CD8-positive, alpha-beta memory T cell (primary cell): Measurements from ENCODE around the gene MYLK4. TPM values are rescaled to one million over a fixed set of nuclear protein-coding genes. Genes with fewer than 3 reads are reported as not detected.

Source experiments
- CTCF ChIA-PET: fragments of 350-600 bp; sonication (Branson Sonifier 250); formaldehyde crosslinking; loops from one replicate; lab custom pipeline; 2021; ENCODE audit warnings: antibody characterized with exemption; lab: Charles Lee
- POLR2A ChIA-PET: fragments of 350-600 bp; sonication (Branson Sonifier 250); formaldehyde crosslinking; loops from one replicate; lab custom pipeline; 2021; ENCODE audit warnings: antibody characterized with exemption; lab: Charles Lee
- DNase-seq, 5 donors: peaks; one replicate each; pipeline versions ENCODE4 v3.0.0 to v3.0.0-alpha.2; 2020 to 2022; ENCODE audit warnings: mixed read lengths in 1 of 5
- H3K27ac ChIP-seq: one replicate; pipeline ENCODE4 v1.7.0; 2013; ENCODE audit warnings: low read depth, mild to moderate bottlenecking, low read length, moderate library complexity
- H3K27me3 ChIP-seq: 2 replicates; pipeline ENCODE4 v1.7.0; 2013; ENCODE audit warnings: low read length, mild to moderate bottlenecking; ENCODE audit not compliant: insufficient read depth, poor library complexity, severe bottlenecking
- H3K36me3 ChIP-seq: 2 replicates; pipeline ENCODE4 v1.7.0; 2013; ENCODE audit warnings: mild to moderate bottlenecking, low read length, moderate library complexity; ENCODE audit not compliant: insufficient read depth
- H3K4me1 ChIP-seq: 2 replicates; pipeline ENCODE4 v1.7.0; 2013; ENCODE audit warnings: mild to moderate bottlenecking, low read length, moderate library complexity; ENCODE audit not compliant: insufficient read depth
- H3K4me3 ChIP-seq: 2 replicates; pipeline ENCODE4 v1.7.0; 2013; ENCODE audit warnings: mild to moderate bottlenecking, low read length
- H3K9me3 ChIP-seq: 2 replicates; pipeline ENCODE4 v1.7.0; 2013; ENCODE audit warnings: mild to moderate bottlenecking, low read length
- H3K27ac Mint-ChIP-seq, 8 donors: one replicate each; pipeline ENCODE4 v1.8.0; 2020 to 2021; ENCODE audit warnings: mixed read lengths in 8 of 8, mild to moderate bottlenecking in 6 of 8, inconsistent platforms in 3 of 8, moderate library complexity in 3 of 8
- H3K27me3 Mint-ChIP-seq, 2 donors: one replicate each; pipeline ENCODE4 v1.8.0; 2020 to 2021; ENCODE audit warnings: mixed read lengths in 2 of 2, mild to moderate bottlenecking in 1 of 2, moderate library complexity in 1 of 2
- H3K36me3 Mint-ChIP-seq, 3 donors: one replicate each; pipeline ENCODE4 v1.8.0; 2020 to 2021; ENCODE audit warnings: mixed read lengths in 3 of 3, inconsistent platforms in 1 of 3, mild to moderate bottlenecking in 1 of 3
- H3K4me1 Mint-ChIP-seq, 3 donors: one replicate each; pipeline ENCODE4 v1.8.0; 2020 to 2021; ENCODE audit warnings: mixed read lengths in 3 of 3, inconsistent platforms in 1 of 3, mild to moderate bottlenecking in 1 of 3
- H3K4me3 Mint-ChIP-seq, 7 donors: one replicate each; pipeline ENCODE4 v1.8.0; 2020 to 2021; ENCODE audit warnings: mixed read lengths in 7 of 7, mild to moderate bottlenecking in 6 of 7, moderate library complexity in 4 of 7, inconsistent platforms in 2 of 7
- H3K9me3 Mint-ChIP-seq, 5 donors: one replicate each; pipeline ENCODE4 v1.8.0; 2020 to 2022; ENCODE audit warnings: mixed read lengths in 5 of 5, mild to moderate bottlenecking in 3 of 5, moderate library complexity in 2 of 5, inconsistent platforms in 1 of 5
- polyA plus RNA-seq: library from polyadenylated mRNA; unstranded; fragments of 300-500 nt; fragmentation: Illumina TruSeq; gene quantifications from one replicate; pipeline ENCODE4 v1.2.3, GENCODE V29; 2021
- total RNA-seq, 2 experiments: library from RNA; stranded (reverse); gene quantifications; one replicate each; pipeline ENCODE4 v1.2.3, GENCODE V29; 2021

The MYLK4 gene
- total and polyA plus RNA-seq, 3 experiments from 2014 or later = 0.22 to 0.24 (median 0.24) TPM

DNA sequence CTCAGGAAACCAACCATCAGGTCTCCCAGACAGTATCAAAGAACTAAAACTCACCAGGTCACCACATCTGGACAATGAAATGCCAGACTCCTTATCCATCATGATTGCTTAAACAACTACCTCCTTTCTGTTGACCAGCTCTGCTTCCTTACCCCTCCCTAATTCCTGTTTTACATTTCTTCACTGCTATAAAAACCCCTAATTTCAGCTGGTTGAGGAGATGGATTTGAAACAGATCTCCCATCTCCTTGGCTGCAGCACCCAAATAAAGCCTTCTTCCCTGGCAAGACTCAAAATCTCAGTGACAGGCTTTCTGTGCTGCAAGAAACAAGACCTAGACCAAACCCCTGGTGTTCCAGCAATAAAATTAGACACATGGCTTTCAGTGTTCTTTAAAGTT, 40.3 kb downstream of the MYLK4 start:
- no peak overlapping the region for H3K27ac ChIP-seq
- no peaks in the 10 kb centered on the region for H3K9me3 ChIP-seq
- H3K4me3 ChIP-seq = no peak overlapping the region
- peaks cover 0 to 28% (median 0%) of the 10 kb centered on the region in 3 donors for H3K36me3 Mint-ChIP-seq
- DNase-seq = no peak
- H3K4me1 Mint-ChIP-seq = no peaks in the 10 kb centered on the region
- no peak overlapping the region for H3K4me3 Mint-ChIP-seq
- ChIA-PET CTCF (no interaction called here), POLR2A (no interaction called here)
- H3K27me3 Mint-ChIP-seq = peaks cover 7 to 46% of the 10 kb centered on the region in 2 donors
- no peaks in the 10 kb centered on the region for H3K36me3 ChIP-seq
- H3K4me1 ChIP-seq = no peaks in the 10 kb centered on the region
- H3K27me3 ChIP-seq = no peaks in the 10 kb centered on the region
- no peak overlapping the region for H3K27ac Mint-ChIP-seq
- H3K9me3 Mint-ChIP-seq = peaks cover 0 to 26% (median 7%) of the 10 kb centered on the region in 5 donors

DNA sequence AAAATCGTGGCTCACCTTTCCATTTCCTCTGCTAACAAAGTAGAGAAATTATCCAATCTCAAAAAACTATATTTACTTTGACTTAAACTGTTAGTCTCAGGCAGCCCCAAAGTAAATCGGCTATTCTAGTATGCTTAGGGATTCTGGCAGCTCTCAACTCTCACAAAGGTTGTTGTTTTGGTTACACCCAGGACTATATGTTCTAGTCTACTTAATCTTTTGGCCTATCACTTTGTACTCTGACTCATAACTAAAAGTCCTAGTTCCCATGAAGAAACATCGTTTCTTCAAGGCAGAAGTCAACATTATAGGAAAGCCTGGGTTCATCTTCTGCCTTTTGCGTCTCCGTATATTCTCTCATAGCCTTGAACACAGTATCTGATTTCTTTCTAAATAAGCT, 42.3 kb downstream of the MYLK4 start:
- H3K27ac Mint-ChIP-seq = no peak overlapping the region

DNA sequence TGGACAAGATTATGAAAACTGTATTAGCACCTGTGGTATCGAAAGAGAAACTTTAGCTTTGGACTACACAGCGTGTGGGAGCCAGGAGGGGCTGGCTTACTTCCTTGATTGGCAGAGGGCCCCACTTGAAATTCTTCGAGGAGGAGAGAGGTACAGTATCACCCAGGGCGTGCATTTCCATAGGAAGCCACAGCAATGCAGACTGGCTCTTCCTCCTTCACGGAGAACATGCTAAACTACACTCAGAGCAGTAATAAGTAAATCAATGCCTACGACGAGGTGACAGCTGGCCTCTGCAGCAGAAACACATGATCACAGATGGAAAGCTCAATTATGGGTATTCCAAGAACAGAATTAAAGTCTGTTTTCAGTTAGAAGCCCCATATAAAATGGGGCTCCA, 44.2 kb downstream of the MYLK4 start:
- peaks cover 0 to 20% (median 7%) of the 10 kb centered on the region in 5 donors for H3K9me3 Mint-ChIP-seq
- H3K9me3 ChIP-seq = no peaks in the 10 kb centered on the region
- peaks cover 10 to 54% of the 10 kb centered on the region in 2 donors for H3K27me3 Mint-ChIP-seq
- POLR2A ChIA-PET = no interaction called here
- no peaks in the 10 kb centered on the region for H3K4me1 ChIP-seq
- peaks cover 0 to 19% (median 0%) of the 10 kb centered on the region in 3 donors for H3K36me3 Mint-ChIP-seq
- CTCF ChIA-PET = no interaction called here
- no peak for DNase-seq
- H3K4me1 Mint-ChIP-seq = no peaks in the 10 kb centered on the region
- no peak overlapping the region for H3K27ac ChIP-seq
- no peak overlapping the region for H3K4me3 Mint-ChIP-seq
- peaks cover 3% of the 10 kb centered on the region for H3K27me3 ChIP-seq
- H3K27ac Mint-ChIP-seq = no peak overlapping the region
- H3K36me3 ChIP-seq = no peaks in the 10 kb centered on the region
- H3K4me3 ChIP-seq = no peak overlapping the region

More for the DNA sequence above, 42.3 kb downstream of the MYLK4 start:
- H3K27ac ChIP-seq = no peak overlapping the region
- Mint-ChIP-seq H3K27me3 (peaks cover 10 to 56% of the 10 kb centered on the region in 2 donors), H3K9me3 (peaks cover 0 to 26% (median 7%) of the 10 kb centered on the region in 5 donors), H3K4me3 (no peak overlapping the region), H3K36me3 (peaks cover 0 to 25% (median 0%) of the 10 kb centered on the region in 3 donors), H3K4me1 (no peaks in the 10 kb centered on the region)
- H3K36me3 ChIP-seq = no peaks in the 10 kb centered on the region
- H3K9me3 ChIP-seq = no peaks in the 10 kb centered on the region
- H3K27me3 ChIP-seq = peaks cover 3% of the 10 kb centered on the region
- DNase-seq = no peak
- POLR2A ChIA-PET = no interaction called here
- H3K4me3 ChIP-seq = no peak overlapping the region
- H3K4me1 ChIP-seq = no peaks in the 10 kb centered on the region
- CTCF ChIA-PET = no interaction called here

DNA sequence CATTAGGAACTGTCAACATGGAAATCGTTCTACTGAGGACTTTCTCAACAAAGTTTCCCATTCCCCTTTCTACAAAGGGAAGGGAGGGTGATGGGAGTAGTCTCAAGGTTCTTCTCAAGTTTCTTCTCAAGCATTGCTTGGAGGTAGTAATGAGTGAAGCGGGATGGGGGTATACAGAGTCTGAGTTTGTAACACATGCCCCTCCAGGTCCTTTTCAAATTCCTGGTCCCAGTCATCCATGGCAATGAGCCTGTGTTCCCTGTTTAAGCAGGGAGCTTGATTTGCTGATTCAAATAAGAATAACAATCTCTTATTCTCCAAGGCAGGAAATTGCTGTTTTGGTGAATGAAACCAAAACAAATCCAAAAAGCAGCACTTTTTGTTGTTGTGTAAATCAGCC, 45.5 kb downstream of the MYLK4 start:
- Histone ChIP-seq H3K4me3 (no peak overlapping the region), H3K4me1 (no peaks in the 10 kb centered on the region), H3K27ac (no peak overlapping the region), H3K9me3 (no peaks in the 10 kb centered on the region), H3K36me3 (no peaks in the 10 kb centered on the region), H3K27me3 (peaks cover 3% of the 10 kb centered on the region)
- Mint-ChIP-seq H3K4me1 (no peaks in the 10 kb centered on the region), H3K36me3 (peaks cover 0 to 8% (median 0%) of the 10 kb centered on the region in 3 donors), H3K27me3 (peaks cover 4 to 51% of the 10 kb centered on the region in 2 donors), H3K9me3 (peaks cover 0 to 8% (median 2%) of the 10 kb centered on the region in 5 donors), H3K4me3 (no peak overlapping the region), H3K27ac (no peak overlapping the region)
- no peak for DNase-seq
- ChIA-PET CTCF (no interaction called here), POLR2A (no interaction called here)

DNA sequence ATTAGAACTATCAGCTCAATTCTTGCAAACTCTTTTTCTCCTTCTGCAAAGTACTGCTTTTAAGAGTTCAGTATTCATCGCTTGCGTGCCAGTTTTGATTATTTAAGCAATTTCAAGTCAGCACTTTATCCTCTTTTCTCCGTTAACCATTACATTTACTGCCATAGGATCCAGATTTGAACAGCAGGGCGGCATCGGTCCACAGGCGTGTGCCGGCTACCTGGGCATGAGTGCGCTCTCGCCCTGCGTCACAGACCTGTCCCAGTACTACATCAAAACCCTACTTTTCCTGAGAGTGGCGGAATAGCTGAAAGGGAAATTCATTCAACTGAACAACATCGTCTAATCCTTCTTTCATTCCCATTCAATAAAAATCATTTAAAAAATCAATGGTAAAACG, 53.4 kb downstream of the MYLK4 start:
- ChIA-PET POLR2A (no interaction called here), CTCF (no interaction called here)
- Mint-ChIP-seq H3K36me3 (no peaks in the 10 kb centered on the region), H3K27ac (no peak overlapping the region), H3K4me1 (no peaks in the 10 kb centered on the region), H3K9me3 (no peaks in the 10 kb centered on the region), H3K4me3 (no peak overlapping the region), H3K27me3 (peaks cover 0 to 27% of the 10 kb centered on the region in 2 donors)
- Histone ChIP-seq H3K27me3 (no peaks in the 10 kb centered on the region), H3K9me3 (no peaks in the 10 kb centered on the region), H3K4me3 (no peak overlapping the region), H3K4me1 (no peaks in the 10 kb centered on the region), H3K27ac (no peak overlapping the region), H3K36me3 (no peaks in the 10 kb centered on the region)
- DNase-seq = no peak

DNA sequence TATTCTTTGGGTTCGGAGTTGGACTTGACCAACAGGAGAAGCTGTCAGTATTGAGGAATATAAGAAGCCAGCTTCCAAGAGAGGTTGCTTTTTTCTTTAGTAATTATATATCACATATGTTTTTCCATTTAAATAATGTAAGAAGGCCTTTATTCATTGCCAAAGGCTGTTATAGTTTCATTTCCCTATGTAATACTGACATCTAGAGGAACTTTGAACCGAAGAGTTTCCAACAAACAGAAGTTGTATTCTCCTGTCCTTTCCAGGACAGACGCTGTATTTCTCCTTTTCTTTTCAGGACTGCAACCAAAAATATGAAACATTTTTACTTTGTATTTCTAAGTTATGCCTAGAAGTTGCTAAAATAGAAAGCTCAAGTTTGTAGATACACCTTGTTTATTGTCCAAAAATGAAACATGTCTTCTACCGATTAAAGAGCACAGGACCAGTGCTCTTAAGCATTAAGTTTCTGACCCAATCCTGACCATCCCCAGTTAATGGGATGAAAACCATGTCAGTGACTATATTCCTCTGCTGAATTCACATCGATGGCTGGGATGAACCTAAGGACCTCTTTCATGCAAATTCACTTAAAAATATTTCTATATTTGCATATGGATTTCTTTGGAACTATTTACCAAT, 55.1 kb downstream of the MYLK4 start:
- H3K4me3 ChIP-seq = no peak overlapping the region
- H3K9me3 ChIP-seq = no peaks in the 10 kb centered on the region
- no peak overlapping the region for H3K27ac Mint-ChIP-seq
- H3K36me3 ChIP-seq = no peaks in the 10 kb centered on the region
- DNase-seq = no peak
- H3K4me3 Mint-ChIP-seq = no peak overlapping the region
- H3K27me3 Mint-ChIP-seq = peaks cover 0 to 15% of the 10 kb centered on the region in 2 donors
- CTCF ChIA-PET = no interaction called here
- H3K4me1 Mint-ChIP-seq = no peaks in the 10 kb centered on the region
- no peak overlapping the region for H3K27ac ChIP-seq
- POLR2A ChIA-PET = no interaction called here
- H3K27me3 ChIP-seq = no peaks in the 10 kb centered on the region
- H3K9me3 Mint-ChIP-seq = no peaks in the 10 kb centered on the region
- H3K36me3 Mint-ChIP-seq = no peaks in the 10 kb centered on the region
- H3K4me1 ChIP-seq = no peaks in the 10 kb centered on the region

DNA sequence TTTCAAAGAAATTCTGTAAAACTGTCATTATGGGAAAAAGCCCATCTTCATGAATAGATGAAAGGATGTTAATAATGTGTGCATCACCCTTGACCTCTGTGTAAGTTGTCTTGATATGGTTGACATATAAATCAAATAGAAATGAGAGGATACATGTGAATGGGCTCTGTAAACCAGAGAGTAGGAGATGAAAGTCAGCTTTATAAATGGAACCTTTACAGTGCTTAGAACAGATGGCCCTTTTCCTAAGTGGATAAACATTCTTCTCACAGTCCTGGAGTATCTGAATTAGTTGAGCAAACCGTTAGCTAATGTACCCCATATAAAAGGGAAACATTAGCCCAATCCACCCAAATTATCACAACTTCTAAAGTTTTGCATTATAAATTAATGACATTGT, 57.5 kb downstream of the MYLK4 start:
- H3K27me3 Mint-ChIP-seq = peaks cover 0 to 5% of the 10 kb centered on the region in 2 donors
- no peak overlapping the region for H3K4me3 ChIP-seq
- ChIA-PET CTCF (interaction anchor here (1.2 kb wide), 1 partner anchor 19 kb away, joined by 3 read pairs; no protein-coding TSS in a partner anchor), POLR2A (no interaction called here)
- H3K4me1 Mint-ChIP-seq = no peaks in the 10 kb centered on the region
- H3K4me1 ChIP-seq = no peaks in the 10 kb centered on the region
- peaks cover 0 to 1% (median 0%) of the 10 kb centered on the region in 3 donors for H3K36me3 Mint-ChIP-seq
- no peaks in the 10 kb centered on the region for H3K9me3 Mint-ChIP-seq
- H3K27ac Mint-ChIP-seq = no peak overlapping the region
- H3K27me3 ChIP-seq = no peaks in the 10 kb centered on the region
- no peak for DNase-seq
- H3K36me3 ChIP-seq = no peaks in the 10 kb centered on the region
- no peak overlapping the region for H3K4me3 Mint-ChIP-seq
- H3K9me3 ChIP-seq = no peaks in the 10 kb centered on the region
- no peak overlapping the region for H3K27ac ChIP-seq

DNA sequence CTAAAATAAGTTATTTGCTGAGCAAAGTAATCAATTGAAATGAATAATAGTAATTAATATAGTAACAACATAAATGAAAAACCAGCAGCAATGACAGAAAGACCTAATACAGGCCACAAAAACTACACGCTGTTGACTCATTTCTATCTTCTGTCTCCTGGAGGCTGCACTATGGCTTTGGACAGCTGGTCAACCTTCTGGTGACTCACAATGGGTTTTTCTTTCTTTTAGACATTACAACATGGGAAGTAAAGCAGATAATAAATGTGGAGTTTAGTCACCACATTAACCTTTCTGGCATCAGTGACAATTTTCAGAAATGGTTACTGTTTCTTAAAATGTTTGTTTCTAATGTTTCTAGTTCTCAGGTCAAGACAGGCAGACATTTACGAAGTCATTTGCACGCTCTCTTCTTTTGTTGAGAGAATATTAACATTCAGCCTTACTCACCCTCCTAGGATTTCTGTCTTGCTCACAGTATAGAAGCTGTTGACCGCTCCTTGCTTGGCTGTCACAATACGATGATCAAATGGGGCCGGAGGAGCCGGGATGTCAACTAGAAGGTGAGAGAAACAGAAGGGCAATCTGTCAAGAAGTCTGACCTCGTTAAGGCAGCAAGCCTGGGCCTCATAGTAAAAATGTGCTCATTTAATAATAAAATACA, 62.2 kb downstream of the MYLK4 start:
- no peaks in the 10 kb centered on the region for H3K4me1 ChIP-seq
- no peaks in the 10 kb centered on the region for H3K36me3 ChIP-seq
- H3K27ac Mint-ChIP-seq = no peak overlapping the region
- H3K4me3 ChIP-seq = no peak overlapping the region
- POLR2A ChIA-PET = no interaction called here
- no peak for DNase-seq
- H3K4me1 Mint-ChIP-seq = no peaks in the 10 kb centered on the region
- peaks cover 0 to 9% (median 1%) of the 10 kb centered on the region in 3 donors for H3K36me3 Mint-ChIP-seq
- H3K27ac ChIP-seq = no peak overlapping the region
- no peak overlapping the region for H3K4me3 Mint-ChIP-seq
- no peaks in the 10 kb centered on the region for H3K27me3 ChIP-seq
- no peaks in the 10 kb centered on the region for H3K9me3 Mint-ChIP-seq
- H3K9me3 ChIP-seq = no peaks in the 10 kb centered on the region
- CTCF ChIA-PET = no interaction called here
- peaks cover 0 to 5% of the 10 kb centered on the region in 2 donors for H3K27me3 Mint-ChIP-seq
